Smooth muscle cell (in vitro differentiated cells): Measurements from ENCODE around the gene LRP1. TPM values are rescaled to one million over a fixed set of nuclear protein-coding genes. Genes with fewer than 3 reads are reported as not detected.

ENCODE experiments used
- DNase-seq: peaks from one replicate; lab custom pipeline; 2025; ENCODE audit not compliant: unreplicated experiment; lab: John Stamatoyannopoulos, UW
- H2AFZ ChIP-seq: fragments of 200-600 bp; sonication (generic); 2 replicates; pipeline ENCODE4 v1.6.0; 2016; ENCODE audit warnings: antibody characterized with exemption, low read depth, mild to moderate bottlenecking
- H3F3A ChIP-seq: fragments of 200-600 bp; sonication (generic); 2 replicates; pipeline ENCODE4 v1.6.0; 2017; ENCODE audit warnings: antibody characterized with exemption, low read depth
- H3K27ac ChIP-seq: fragments of 200-600 bp; sonication (generic); 2 replicates; pipeline ENCODE4 v1.5.1; 2016; ENCODE audit warnings: low read depth, mild to moderate bottlenecking
- H3K27me3 ChIP-seq: fragments of 200-600 bp; sonication (generic); 2 replicates; pipeline ENCODE4 v1.6.1; 2016; ENCODE audit warnings: low read depth, mild to moderate bottlenecking
- H3K36me3 ChIP-seq: fragments of 200-600 bp; sonication (generic); 2 replicates; pipeline ENCODE4 v1.5.1; 2016; ENCODE audit warnings: low read depth
- H3K4me1 ChIP-seq: fragments of 200-600 bp; sonication (generic); 2 replicates; pipeline ENCODE4 v1.5.1; 2016; ENCODE audit warnings: low read depth
- H3K4me2 ChIP-seq: fragments of 200-600 bp; sonication (generic); 2 replicates; pipeline ENCODE4 v1.6.0; 2016; ENCODE audit warnings: mild to moderate bottlenecking
- H3K4me3 ChIP-seq: fragments of 200-600 bp; sonication (generic); 2 replicates; pipeline ENCODE4 v1.5.1; 2016; ENCODE audit warnings: mild to moderate bottlenecking
- H3K79me2 ChIP-seq: fragments of 200-600 bp; sonication (generic); 2 replicates; pipeline ENCODE4 v1.6.0; 2016; ENCODE audit warnings: low read depth, mild to moderate bottlenecking
- H3K9ac ChIP-seq: fragments of 200-600 bp; sonication (generic); 2 replicates; pipeline ENCODE4 v1.6.0; 2016; ENCODE audit warnings: low read depth
- H3K9me3 ChIP-seq: fragments of 200-600 bp; sonication (generic); replicated peaks from 2 replicates; pipeline ENCODE4 v1.5.1; 2016; ENCODE audit warnings: low read depth
- H4K20me1 ChIP-seq: fragments of 200-600 bp; sonication (generic); 2 replicates; pipeline ENCODE4 v1.6.0; 2016; ENCODE audit warnings: low read depth
- CTCF ChIP-seq: fragments of 200-600 bp; sonication (generic); IDR thresholded peaks from 2 replicates; pipeline ENCODE4 v1.5.1; 2017; ENCODE audit warnings: borderline replicate concordance, mild to moderate bottlenecking, antibody characterized with exemption; ENCODE audit not compliant: insufficient read depth, poor library complexity, severe bottlenecking
- WGBS: methylation state at CpG from one replicate; pipeline ENCODE4 v1.1.7; 2016; ENCODE audit warnings: low lambda C conversion rate; 5-methylcytosine and 5-hydroxymethylcytosine counted together
- polyA plus RNA-seq: library from polyadenylated mRNA; unstranded; fragments of >200 nt; fragmentation: Nextera tagmentation; extraction: Ambion mirVana; gene quantifications from 2 replicates; pipeline ENCODE4 v1.2.1, GENCODE V29; 2016
- total RNA-seq: library from RNA; depleted of rRNA; stranded (reverse); fragments of >200 nt; gene quantifications from 2 replicates; pipeline ENCODE4 v1.2.3, GENCODE V29; 2014

The LRP1 gene
- total and polyA plus RNA-seq, 2 experiments from 2014 or later: 75.3 to 95.4 TPM

- no peaks in the 10 kb centered on the region for H3K27me3 ChIP-seq
- no peak overlapping the region for H3K9ac ChIP-seq
- H3F3A ChIP-seq: no peaks in the 10 kb centered on the region
- 51% methylated on average over 2 of the region's 2 CpGs for WGBS
- H3K9me3 ChIP-seq: no peaks in the 10 kb centered on the region
- TF ChIP-seq CTCF: no peak
- H3K4me3 ChIP-seq: no peak overlapping the region
- no peaks in the 10 kb centered on the region for H3K4me1 ChIP-seq
- H3K4me2 ChIP-seq: no peak overlapping the region
- DNase-seq: no peak
- H4K20me1 ChIP-seq: no peaks in the 10 kb centered on the region
- no peak overlapping the region for H3K27ac ChIP-seq
- no peak overlapping the region for H2AFZ ChIP-seq
- H3K36me3 ChIP-seq: no peaks in the 10 kb centered on the region
- peaks cover 5% of the 10 kb centered on the region for H3K79me2 ChIP-seq
Observed at GRCh38 chr12:57123813-57124212, 4.5 kb upstream of the LRP1 start.

DNA sequence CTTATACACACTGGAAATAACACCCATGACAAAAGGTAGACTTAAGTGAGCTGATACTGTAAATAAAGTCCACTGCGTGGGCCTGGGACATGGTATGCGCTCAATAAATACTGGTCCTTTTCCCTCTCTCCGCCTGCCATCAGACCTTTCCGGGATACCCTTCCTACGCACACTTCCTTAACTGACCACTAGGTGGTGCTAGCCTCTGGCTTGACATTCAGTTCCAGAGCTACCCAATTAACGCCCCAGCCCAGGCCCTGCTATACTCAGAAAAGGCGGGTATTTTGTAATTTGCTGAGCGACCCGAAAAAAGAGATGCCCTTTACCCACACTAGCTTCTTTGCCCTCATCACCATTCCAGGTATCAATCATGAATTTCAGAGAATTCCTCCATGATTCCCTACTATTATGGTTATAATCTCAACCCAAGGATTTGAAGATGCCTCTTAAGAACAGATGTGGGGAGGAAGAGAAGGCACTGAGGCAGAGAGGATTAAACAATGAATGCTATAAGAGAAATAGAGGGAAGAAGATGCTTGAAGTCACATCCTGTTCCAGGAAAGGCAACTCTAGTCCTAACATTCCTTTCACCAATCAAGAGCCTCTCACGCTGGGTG lies 3.9 kb upstream of the LRP1 start:
- Histone ChIP-seq H3F3A (no peaks in the 10 kb centered on the region), H3K4me2 (no peak overlapping the region), H3K9me3 (no peaks in the 10 kb centered on the region), H3K4me1 (no peaks in the 10 kb centered on the region), H3K4me3 (no peak overlapping the region), H3K36me3 (no peaks in the 10 kb centered on the region), H3K79me2 (peaks cover 11% of the 10 kb centered on the region), H3K27me3 (no peaks in the 10 kb centered on the region), H3K9ac (no peak overlapping the region), H4K20me1 (peaks cover 1% of the 10 kb centered on the region), H3K27ac (no peak overlapping the region), H2AFZ (no peak overlapping the region)
- 23% methylated on average over 10 of the region's 10 CpGs for WGBS
- peak; percentile 25 for DNase-seq
- TF ChIP-seq CTCF: peak; percentile 91

DNA sequence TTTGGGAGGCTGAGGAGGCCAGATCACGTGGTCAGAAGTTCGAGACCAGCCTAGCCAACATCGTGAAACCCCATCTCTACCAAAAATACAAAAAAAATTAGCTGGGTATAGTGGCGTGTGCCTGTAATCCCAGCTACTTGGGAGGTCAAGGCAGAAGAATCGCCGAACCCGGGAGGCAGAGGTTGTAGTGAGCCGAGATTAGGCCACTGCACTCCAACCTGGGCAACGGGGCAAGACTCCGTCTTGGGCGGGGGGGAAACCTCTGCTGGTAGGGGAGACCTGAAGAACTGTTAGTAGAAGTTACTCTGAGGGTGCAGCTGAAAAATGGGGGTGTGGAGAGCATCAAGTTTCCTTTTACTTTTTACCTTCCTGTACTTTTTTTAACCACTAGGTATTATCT lies 2.2 kb upstream of the LRP1 start:
- Histone ChIP-seq H3K4me1 (peaks cover 16% of the 10 kb centered on the region), H3K79me2 (peaks cover 28% of the 10 kb centered on the region), H3K9me3 (no peaks in the 10 kb centered on the region), H3F3A (peaks cover 7% of the 10 kb centered on the region), H3K4me2 (no peak overlapping the region), H3K9ac (no peak overlapping the region), H3K36me3 (no peaks in the 10 kb centered on the region), H3K27me3 (no peaks in the 10 kb centered on the region), H4K20me1 (peaks cover 18% of the 10 kb centered on the region), H3K27ac (no peak overlapping the region), H3K4me3 (no peak overlapping the region), H2AFZ (no peak overlapping the region)
- no peak for TF ChIP-seq CTCF
- 94% methylated on average over 11 of the region's 11 CpGs for WGBS
- DNase-seq: no peak

- no peak overlapping the region for H2AFZ ChIP-seq
- H3K27me3 ChIP-seq: no peaks in the 10 kb centered on the region
- H3K9ac ChIP-seq: no peak overlapping the region
- H3K9me3 ChIP-seq: no peaks in the 10 kb centered on the region
- no peaks in the 10 kb centered on the region for H3K36me3 ChIP-seq
- no peak for DNase-seq
- no peak for TF ChIP-seq CTCF
- H4K20me1 ChIP-seq: peaks cover 23% of the 10 kb centered on the region
- peak overlapping the region; percentile 97 for H3K4me3 ChIP-seq
- H3F3A ChIP-seq: peaks cover 7% of the 10 kb centered on the region
- H3K27ac ChIP-seq: peak overlapping the region; percentile 92
- H3K4me2 ChIP-seq: peak overlapping the region; percentile 100
- H3K4me1 ChIP-seq: peaks cover 20% of the 10 kb centered on the region
- H3K79me2 ChIP-seq: peaks cover 33% of the 10 kb centered on the region
- 62% methylated on average over 7 of the region's 7 CpGs for WGBS
Observed at GRCh38 chr12:57126561-57126960, 1.7 kb upstream of the LRP1 start.
